ENCODE results near the gene MPV17. TPM values are rescaled to one million over a fixed set of nuclear protein-coding genes. Genes with fewer than 3 reads are reported as not detected.

The MPV17 gene
- total and polyA plus RNA-seq, 2 of the 13 experiments (the other 11 are each of a cell fraction or from before 2014, with no cell fraction given) = 48.9 to 129 TPM

DNA sequence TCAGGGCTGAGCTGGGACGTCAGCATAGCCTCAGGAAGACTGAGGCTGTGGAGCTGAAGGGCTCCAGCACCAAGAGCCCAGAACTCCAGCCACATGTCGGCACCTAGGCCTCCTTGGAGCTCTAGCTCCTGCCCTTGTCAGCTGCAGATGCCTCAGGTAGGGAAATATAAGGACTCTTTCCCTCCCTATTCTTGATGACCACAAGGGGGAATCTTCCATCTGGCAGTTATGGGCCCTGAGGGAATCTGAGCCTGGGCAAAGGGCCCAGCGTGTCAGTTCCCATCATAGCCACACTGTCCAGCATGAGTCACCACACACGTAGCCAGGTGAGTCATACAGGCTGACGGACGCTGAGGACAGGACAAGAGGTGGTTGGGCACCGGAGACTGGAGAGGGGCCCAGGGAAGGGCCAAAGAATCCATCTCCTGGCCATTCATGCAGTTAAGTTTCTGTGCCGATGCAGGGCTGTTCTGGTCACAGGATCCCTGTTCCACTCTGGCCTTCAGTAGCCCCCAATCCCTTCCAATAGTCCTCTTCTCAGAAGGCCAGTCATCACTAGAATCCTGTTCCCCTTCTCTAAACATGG, 1.8 kb downstream of the MPV17 start (continued):
- TF ChIP-seq, protein P1, sequence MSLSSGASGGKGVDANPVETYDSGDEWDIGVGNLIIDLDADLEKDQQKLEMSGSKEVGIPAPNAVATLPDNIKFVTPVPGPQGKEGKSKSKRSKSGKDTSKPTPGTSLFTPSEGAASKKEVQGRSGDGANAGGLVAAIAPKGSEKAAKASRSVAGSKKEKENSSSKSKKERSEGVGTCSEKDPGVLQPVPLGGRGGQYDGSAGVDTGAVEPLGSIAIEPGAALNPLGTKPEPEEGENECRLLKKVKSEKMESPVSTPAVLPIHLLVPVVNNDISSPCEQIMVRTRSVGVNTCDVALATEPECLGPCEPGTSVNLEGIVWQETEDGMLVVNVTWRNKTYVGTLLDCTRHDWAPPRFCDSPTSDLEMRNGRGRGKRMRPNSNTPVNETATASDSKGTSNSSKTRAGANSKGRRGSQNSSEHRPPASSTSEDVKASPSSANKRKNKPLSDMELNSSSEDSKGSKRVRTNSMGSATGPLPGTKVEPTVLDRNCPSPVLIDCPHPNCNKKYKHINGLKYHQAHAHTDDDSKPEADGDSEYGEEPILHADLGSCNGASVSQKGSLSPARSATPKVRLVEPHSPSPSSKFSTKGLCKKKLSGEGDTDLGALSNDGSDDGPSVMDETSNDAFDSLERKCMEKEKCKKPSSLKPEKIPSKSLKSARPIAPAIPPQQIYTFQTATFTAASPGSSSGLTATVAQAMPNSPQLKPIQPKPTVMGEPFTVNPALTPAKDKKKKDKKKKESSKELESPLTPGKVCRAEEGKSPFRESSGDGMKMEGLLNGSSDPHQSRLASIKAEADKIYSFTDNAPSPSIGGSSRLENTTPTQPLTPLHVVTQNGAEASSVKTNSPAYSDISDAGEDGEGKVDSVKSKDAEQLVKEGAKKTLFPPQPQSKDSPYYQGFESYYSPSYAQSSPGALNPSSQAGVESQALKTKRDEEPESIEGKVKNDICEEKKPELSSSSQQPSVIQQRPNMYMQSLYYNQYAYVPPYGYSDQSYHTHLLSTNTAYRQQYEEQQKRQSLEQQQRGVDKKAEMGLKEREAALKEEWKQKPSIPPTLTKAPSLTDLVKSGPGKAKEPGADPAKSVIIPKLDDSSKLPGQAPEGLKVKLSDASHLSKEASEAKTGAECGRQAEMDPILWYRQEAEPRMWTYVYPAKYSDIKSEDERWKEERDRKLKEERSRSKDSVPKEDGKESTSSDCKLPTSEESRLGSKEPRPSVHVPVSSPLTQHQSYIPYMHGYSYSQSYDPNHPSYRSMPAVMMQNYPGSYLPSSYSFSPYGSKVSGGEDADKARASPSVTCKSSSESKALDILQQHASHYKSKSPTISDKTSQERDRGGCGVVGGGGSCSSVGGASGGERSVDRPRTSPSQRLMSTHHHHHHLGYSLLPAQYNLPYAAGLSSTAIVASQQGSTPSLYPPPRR (CRISPR knock-in tag; IDR thresholded peaks at IDR 0.05; ENCODE audit: borderline replicate concordance) = peak; percentile 64; the same call in 1 of the 2 replicates
- TF ChIP-seq IRX3 (CRISPR knock-in tag; IDR thresholded peaks at IDR 0.05; ENCODE audit: borderline replicate concordance, low read depth) (no peak), CHCHD3 (CRISPR knock-in tag; IDR thresholded peaks at IDR 0.05) (0 out of 2 replicates have a peak, but pooled peaks have one; percentile 28), ZNF138 (CRISPR knock-in tag; IDR thresholded peaks at IDR 0.05; ENCODE audit: low read depth) (no peak), ZNF746 (CRISPR knock-in tag; IDR thresholded peaks at IDR 0.05) (no peak; the same call in 1 of the 2 replicates), ZNF234 (CRISPR knock-in tag; conservative IDR thresholded peaks at IDR 0.05) (no peak), ESRRA (CRISPR knock-in tag; IDR thresholded peaks at IDR 0.05; ENCODE audit: low read depth) (no peak), ZBTB42 (CRISPR knock-in tag; IDR thresholded peaks at IDR 0.05) (no peak), POGZ (CRISPR knock-in tag; IDR thresholded peaks at IDR 0.05) (peak; percentile 74), TEAD3 (CRISPR knock-in tag; optimal IDR thresholded peaks at IDR 0.05; ENCODE audit: borderline replicate concordance) (peak; percentile 92)
- TF ChIP-seq, protein P2, sequence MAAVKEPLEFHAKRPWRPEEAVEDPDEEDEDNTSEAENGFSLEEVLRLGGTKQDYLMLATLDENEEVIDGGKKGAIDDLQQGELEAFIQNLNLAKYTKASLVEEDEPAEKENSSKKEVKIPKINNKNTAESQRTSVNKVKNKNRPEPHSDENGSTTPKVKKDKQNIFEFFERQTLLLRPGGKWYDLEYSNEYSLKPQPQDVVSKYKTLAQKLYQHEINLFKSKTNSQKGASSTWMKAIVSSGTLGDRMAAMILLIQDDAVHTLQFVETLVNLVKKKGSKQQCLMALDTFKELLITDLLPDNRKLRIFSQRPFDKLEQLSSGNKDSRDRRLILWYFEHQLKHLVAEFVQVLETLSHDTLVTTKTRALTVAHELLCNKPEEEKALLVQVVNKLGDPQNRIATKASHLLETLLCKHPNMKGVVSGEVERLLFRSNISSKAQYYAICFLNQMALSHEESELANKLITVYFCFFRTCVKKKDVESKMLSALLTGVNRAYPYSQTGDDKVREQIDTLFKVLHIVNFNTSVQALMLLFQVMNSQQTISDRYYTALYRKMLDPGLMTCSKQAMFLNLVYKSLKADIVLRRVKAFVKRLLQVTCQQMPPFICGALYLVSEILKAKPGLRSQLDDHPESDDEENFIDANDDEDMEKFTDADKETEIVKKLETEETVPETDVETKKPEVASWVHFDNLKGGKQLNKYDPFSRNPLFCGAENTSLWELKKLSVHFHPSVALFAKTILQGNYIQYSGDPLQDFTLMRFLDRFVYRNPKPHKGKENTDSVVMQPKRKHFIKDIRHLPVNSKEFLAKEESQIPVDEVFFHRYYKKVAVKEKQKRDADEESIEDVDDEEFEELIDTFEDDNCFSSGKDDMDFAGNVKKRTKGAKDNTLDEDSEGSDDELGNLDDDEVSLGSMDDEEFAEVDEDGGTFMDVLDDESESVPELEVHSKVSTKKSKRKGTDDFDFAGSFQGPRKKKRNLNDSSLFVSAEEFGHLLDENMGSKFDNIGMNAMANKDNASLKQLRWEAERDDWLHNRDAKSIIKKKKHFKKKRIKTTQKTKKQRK (IDR thresholded peaks at IDR 0.05; ENCODE audit: low read length) = no peak
- TF ChIP-seq, protein P3, sequence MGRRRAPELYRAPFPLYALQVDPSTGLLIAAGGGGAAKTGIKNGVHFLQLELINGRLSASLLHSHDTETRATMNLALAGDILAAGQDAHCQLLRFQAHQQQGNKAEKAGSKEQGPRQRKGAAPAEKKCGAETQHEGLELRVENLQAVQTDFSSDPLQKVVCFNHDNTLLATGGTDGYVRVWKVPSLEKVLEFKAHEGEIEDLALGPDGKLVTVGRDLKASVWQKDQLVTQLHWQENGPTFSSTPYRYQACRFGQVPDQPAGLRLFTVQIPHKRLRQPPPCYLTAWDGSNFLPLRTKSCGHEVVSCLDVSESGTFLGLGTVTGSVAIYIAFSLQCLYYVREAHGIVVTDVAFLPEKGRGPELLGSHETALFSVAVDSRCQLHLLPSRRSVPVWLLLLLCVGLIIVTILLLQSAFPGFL (CRISPR knock-in tag; IDR thresholded peaks at IDR 0.05) = no peak
- TF ChIP-seq, protein P4, sequence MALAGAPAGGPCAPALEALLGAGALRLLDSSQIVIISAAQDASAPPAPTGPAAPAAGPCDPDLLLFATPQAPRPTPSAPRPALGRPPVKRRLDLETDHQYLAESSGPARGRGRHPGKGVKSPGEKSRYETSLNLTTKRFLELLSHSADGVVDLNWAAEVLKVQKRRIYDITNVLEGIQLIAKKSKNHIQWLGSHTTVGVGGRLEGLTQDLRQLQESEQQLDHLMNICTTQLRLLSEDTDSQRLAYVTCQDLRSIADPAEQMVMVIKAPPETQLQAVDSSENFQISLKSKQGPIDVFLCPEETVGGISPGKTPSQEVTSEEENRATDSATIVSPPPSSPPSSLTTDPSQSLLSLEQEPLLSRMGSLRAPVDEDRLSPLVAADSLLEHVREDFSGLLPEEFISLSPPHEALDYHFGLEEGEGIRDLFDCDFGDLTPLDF (CRISPR knock-in tag; IDR thresholded peaks at IDR 0.05) = no peak
- TF ChIP-seq, protein P5, sequence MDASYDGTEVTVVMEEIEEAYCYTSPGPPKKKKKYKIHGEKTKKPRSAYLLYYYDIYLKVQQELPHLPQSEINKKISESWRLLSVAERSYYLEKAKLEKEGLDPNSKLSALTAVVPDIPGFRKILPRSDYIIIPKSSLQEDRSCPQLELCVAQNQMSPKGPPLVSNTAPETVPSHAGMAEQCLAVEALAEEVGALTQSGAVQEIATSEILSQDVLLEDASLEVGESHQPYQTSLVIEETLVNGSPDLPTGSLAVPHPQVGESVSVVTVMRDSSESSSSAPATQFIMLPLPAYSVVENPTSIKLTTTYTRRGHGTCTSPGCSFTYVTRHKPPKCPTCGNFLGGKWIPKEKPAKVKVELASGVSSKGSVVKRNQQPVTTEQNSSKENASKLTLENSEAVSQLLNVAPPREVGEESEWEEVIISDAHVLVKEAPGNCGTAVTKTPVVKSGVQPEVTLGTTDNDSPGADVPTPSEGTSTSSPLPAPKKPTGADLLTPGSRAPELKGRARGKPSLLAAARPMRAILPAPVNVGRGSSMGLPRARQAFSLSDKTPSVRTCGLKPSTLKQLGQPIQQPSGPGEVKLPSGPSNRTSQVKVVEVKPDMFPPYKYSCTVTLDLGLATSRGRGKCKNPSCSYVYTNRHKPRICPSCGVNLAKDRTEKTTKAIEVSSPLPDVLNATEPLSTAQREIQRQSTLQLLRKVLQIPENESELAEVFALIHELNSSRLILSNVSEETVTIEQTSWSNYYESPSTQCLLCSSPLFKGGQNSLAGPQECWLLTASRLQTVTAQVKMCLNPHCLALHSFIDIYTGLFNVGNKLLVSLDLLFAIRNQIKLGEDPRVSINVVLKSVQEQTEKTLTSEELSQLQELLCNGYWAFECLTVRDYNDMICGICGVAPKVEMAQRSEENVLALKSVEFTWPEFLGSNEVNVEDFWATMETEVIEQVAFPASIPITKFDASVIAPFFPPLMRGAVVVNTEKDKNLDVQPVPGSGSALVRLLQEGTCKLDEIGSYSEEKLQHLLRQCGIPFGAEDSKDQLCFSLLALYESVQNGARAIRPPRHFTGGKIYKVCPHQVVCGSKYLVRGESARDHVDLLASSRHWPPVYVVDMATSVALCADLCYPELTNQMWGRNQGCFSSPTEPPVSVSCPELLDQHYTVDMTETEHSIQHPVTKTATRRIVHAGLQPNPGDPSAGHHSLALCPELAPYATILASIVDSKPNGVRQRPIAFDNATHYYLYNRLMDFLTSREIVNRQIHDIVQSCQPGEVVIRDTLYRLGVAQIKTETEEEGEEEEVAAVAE (CRISPR knock-in tag; IDR thresholded peaks at IDR 0.05; ENCODE audit: borderline replicate concordance) = peak; percentile 58

Data from HepG2 (cell line).